ENCODE measurements around the gene EIF3D. TPM values are rescaled to one million over a fixed set of nuclear protein-coding genes. Genes with fewer than 3 reads are reported as not detected.

Gene EIF3D
- total and polyA plus RNA-seq, 2 of the 8 experiments (the other 6 are each of a cell fraction or from before 2014, with no cell fraction given) = 195 to 408 TPM

DNA sequence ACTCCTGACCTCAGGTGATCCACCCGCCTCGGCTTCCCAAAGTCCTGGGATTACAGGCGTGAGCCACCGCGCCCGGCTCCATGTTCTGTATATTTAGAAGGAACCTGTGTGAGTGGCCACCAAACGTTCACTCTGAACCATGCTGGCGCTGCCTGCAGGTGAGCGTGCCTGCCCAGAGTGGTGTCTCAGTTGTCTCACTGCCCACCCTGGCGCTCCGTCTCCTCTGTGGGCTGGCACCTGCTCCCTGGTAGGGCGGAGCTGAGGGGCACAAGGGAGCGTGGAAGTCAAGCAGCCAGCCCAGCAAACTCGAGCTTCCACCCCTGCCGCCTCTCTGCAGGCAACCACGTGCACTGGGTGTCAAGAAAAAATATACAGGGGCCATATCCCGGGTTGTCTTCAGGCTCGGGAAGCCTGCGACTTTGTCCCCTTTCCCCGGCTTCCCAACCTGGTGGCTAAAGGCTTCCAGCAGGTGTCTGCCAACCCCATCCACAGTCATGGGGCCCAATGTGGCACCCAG, 64.2 kb downstream of the EIF3D start:
- Histone ChIP-seq H3K14ac (ENCODE audit: insufficient read length) (no peak overlapping the region), H2BK20ac (ENCODE audit: low read length) (no peak overlapping the region), H2AK5ac (ENCODE audit: low read depth, low read length) (no peak overlapping the region), H3K36me3 (ENCODE audit: control insufficient read depth in 2 of 4, insufficient read depth in 4 of 4, low read length in 3 of 4) (peaks cover 0 to 2% (median 0%) of the 10 kb centered on the region in 4 experiments; a peak in 1 of 8 replicates), H3K9ac (replicated peaks in 1 of 4; ENCODE audit: extremely low read depth in 1 of 4, low read depth in 3 of 4, low read length in 3 of 4) (no peak overlapping the region), H3K27ac (ENCODE audit: low read depth, low read length) (no peak overlapping the region), H3K4me2 (ENCODE audit: insufficient read depth in 1 of 2, low read depth in 2 of 2, low read length in 2 of 2) (no peak overlapping the region), H3K27me3 (replicated peaks in 1 of 4; ENCODE audit: control insufficient read depth in 3 of 4, extremely low read depth in 1 of 4, insufficient read depth in 3 of 4, low read length in 3 of 4) (no peaks in the 10 kb centered on the region), H2AFZ (ENCODE audit: low read length) (no peak overlapping the region), H3K23ac (ENCODE audit: insufficient read length) (no peak overlapping the region), H2BK5ac (ENCODE audit: low read depth, low read length) (0 out of 2 replicates have a peak overlapping the region, but pooled peaks have one; percentile 16), H3K79me1 (ENCODE audit: low read depth, low read length) (no peaks in the 10 kb centered on the region), H2BK12ac (ENCODE audit: low read depth, low read length) (no peak overlapping the region), H3K23me2 (ENCODE audit: low read depth, low read length) (no peaks in the 10 kb centered on the region), H3K4me1 (replicated peaks in 1 of 4; ENCODE audit: control insufficient read depth in 3 of 4, insufficient read depth in 4 of 4, low read length in 3 of 4) (peaks cover under 1 to 11% (median 5%) of the 10 kb centered on the region in 4 experiments; a peak in 6 of 7 replicates), H4K91ac (replicated peaks; ENCODE audit: insufficient read length, low read length) (no peak overlapping the region), H3K56ac (replicated peaks; ENCODE audit: insufficient read length, low read depth, low read length) (no peak overlapping the region), H3K9me3 (ENCODE audit: insufficient read depth in 2 of 2, low read depth in 1 of 2, low read length in 1 of 2) (no peaks in the 10 kb centered on the region), H4K5ac (ENCODE audit: insufficient read length, low read depth, low read length) (no peak overlapping the region), H3K18ac (ENCODE audit: extremely low read depth, low read length) (no peak overlapping the region), H4K20me1 (replicated peaks in 1 of 2; ENCODE audit: control insufficient read depth in 1 of 2, insufficient read depth in 2 of 2, low read length in 2 of 2) (no peaks in the 10 kb centered on the region), H2BK15ac (ENCODE audit: low read length) (no peak overlapping the region; the same call in 1 of the 2 replicates), H3K4ac (replicated peaks; ENCODE audit: insufficient read length, low read depth, low read length) (no peak overlapping the region), H2BK120ac (replicated peaks; ENCODE audit: low read depth, low read length) (no peak overlapping the region), H3K79me2 (ENCODE audit: control insufficient read depth in 1 of 2, insufficient read depth in 2 of 2, low read length in 2 of 2) (no peaks in the 10 kb centered on the region), H3K4me3 (ENCODE audit: extremely low read depth in 1 of 4, insufficient read depth in 2 of 4, low read depth in 3 of 4, low read length in 4 of 4) (no peak overlapping the region), H4K8ac (ENCODE audit: extremely low read depth, insufficient read depth, low read length) (no peak overlapping the region)
- POLR2A ChIA-PET (ENCODE audit: partially characterized antibody) = interaction anchor here (0.9 to 1.8 kb wide), 4 partner anchors 9 to 22 kb away, joined by 4 to 8 read pairs (median 6); no protein-coding TSS in a partner anchor
- CTCF ChIA-PET (ENCODE audit: partially characterized antibody) = interaction anchor here (0.9 to 3.0 kb wide), 5 partner anchors 23 to 179 kb away, joined by 3 to 22 read pairs (median 3); no protein-coding TSS in a partner anchor
- DNase-seq (ENCODE audit: low read depth in 1 of 2, low spot score in 2 of 2) (no peak), FAIRE-seq (no peak)
- TF ChIP-seq TCF12 (IDR thresholded peaks at IDR 0.05; ENCODE audit: low read depth, low read length) (no peak), RNF2 (IDR thresholded peaks at IDR 0.05; ENCODE audit: borderline replicate concordance, low read depth, low read length, missing control alignments, poor library complexity, severe bottlenecking) (no peak), RAD21 (IDR thresholded peaks at IDR 0.05 in 1 of 2, conservative IDR thresholded peaks at IDR 0.05 in 1 of 2; ENCODE audit: low read depth in 2 of 2, low read length in 2 of 2) (no peak), CHD2 (IDR thresholded peaks at IDR 0.05; ENCODE audit: low read length) (no peak), EGR1 (IDR thresholded peaks at IDR 0.05; ENCODE audit: borderline replicate concordance, low read depth, low read length) (no peak), SRF (IDR thresholded peaks at IDR 0.05; ENCODE audit: low read depth, low read length) (no peak), CBX8 (IDR thresholded peaks at IDR 0.05; ENCODE audit: borderline replicate concordance, low read depth, low read length) (no peak), RBBP5 (IDR thresholded peaks at IDR 0.05; ENCODE audit: borderline replicate concordance, low read depth, low read length) (no peak), NANOG (IDR thresholded peaks at IDR 0.05; ENCODE audit: insufficient read depth, low read depth, low read length, poor library complexity, severe bottlenecking) (no peak)
- WGBS, 2 experiments (ENCODE audit: extremely low coverage in 1 of 2, insufficient coverage in 1 of 2, insufficient read length in 1 of 2, insufficient replicate concordance in 2 of 2, low coverage in 1 of 2, low lambda C conversion rate in 2 of 2, missing lambda C conversion rate in 1 of 2) = 91% methylated on average over 20 of the region's 20 CpGs; no CpG with 5 or more reads in 1 of the 2 experiments
